ENCODE results near the gene NDUFAF5. TPM values are rescaled to one million over a fixed set of nuclear protein-coding genes. Genes with fewer than 3 reads are reported as not detected.
A peak's percentile ranks its signal among the peaks of the same experiment; 100 is the strongest.
"Not testable (repeated sequence)": the region's sequence is repeated elsewhere in the genome, so short reads cannot be mapped to it uniquely, and the experiment has no call there.

Gene NDUFAF5, protein sequence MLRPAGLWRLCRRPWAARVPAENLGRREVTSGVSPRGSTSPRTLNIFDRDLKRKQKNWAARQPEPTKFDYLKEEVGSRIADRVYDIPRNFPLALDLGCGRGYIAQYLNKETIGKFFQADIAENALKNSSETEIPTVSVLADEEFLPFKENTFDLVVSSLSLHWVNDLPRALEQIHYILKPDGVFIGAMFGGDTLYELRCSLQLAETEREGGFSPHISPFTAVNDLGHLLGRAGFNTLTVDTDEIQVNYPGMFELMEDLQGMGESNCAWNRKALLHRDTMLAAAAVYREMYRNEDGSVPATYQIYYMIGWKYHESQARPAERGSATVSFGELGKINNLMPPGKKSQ
- total RNA-seq: 10 to 100 TPM in 1 of 6 donors, 1 to 10 TPM in 5; 6.6 to 11.2 (median 8.9) TPM
- polyA plus RNA-seq: 10 to 100 TPM; 20.4 to 21.9 TPM

DNA sequence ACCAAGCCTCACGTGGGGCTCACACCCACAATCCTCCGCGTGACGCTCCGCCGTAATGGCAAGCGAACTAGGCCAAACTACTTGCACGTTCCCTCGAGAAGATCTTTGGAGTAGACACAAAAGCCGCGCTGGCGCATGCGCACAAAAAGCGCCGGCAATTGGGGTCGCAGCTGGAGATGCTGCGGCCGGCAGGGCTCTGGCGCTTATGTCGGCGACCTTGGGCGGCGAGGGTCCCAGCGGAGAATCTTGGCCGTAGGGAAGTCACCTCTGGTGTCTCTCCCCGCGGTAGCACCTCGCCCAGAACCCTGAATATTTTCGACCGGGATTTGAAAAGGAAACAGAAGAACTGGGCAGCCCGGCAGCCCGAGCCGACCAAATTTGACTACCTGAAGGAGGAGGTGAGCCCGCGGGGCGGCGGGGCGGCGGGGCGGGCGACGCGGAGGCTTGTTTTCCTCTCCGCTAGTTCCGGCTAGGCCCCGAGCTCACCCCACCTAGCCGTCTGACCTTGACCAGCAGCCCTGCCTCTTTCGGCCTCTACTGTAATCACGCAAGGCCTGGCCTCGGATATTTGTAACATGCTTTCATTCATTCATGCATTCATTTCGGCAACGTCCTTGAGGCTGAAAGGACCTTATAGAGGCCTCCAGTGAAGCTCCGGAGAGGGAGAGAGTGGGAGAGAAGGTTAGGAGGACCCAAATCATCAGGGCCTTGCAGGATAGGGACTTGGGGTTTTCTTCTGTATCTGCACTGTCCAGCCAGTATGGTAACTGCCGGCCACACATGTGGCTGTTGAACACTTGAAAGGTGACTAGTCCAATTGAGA lies at the start of gene NDUFAF5, which contains the start of gene ESF1:
NDUFAF5 (plus strand) TSS at position 136 of the 823 bp plus-strand sequence; CDS start at position 177, 41 bp downstream.
ESF1 (minus strand) TSS at position 27 of the 823 bp plus-strand sequence. CDS start 1,779 bp downstream, outside the sequence.
- Histone ChIP-seq H3K36me3 (no peaks in the 10 kb centered on the region), H3K4me3 (peak within 1 kb of the TSS; percentile 59 to 89 (median 84)), H3K27me3 (no peaks in the 10 kb centered on the region), H3K9me3 (no peaks in the 10 kb centered on the region), H3K4me1 (peaks cover 0 to 28% (median 22%) of the 10 kb centered on the region in 3 donors), H3K27ac (peak within 1 kb of the TSS; percentile 80 to 96 (median 88))
- peak; percentile 95 to 99 (median 99) for ATAC-seq
- FAIRE-seq: peak; percentile 53
- peak; percentile 89 to 97 (median 92) for DNase-seq
- TF ChIP-seq, protein P1, sequence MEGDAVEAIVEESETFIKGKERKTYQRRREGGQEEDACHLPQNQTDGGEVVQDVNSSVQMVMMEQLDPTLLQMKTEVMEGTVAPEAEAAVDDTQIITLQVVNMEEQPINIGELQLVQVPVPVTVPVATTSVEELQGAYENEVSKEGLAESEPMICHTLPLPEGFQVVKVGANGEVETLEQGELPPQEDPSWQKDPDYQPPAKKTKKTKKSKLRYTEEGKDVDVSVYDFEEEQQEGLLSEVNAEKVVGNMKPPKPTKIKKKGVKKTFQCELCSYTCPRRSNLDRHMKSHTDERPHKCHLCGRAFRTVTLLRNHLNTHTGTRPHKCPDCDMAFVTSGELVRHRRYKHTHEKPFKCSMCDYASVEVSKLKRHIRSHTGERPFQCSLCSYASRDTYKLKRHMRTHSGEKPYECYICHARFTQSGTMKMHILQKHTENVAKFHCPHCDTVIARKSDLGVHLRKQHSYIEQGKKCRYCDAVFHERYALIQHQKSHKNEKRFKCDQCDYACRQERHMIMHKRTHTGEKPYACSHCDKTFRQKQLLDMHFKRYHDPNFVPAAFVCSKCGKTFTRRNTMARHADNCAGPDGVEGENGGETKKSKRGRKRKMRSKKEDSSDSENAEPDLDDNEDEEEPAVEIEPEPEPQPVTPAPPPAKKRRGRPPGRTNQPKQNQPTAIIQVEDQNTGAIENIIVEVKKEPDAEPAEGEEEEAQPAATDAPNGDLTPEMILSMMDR (IDR thresholded peaks at IDR 0.05): no peak
- intact Hi-C loops (cut with DNase I): no loop called here
- WGBS, 2 donors: 0 to 1% methylated on average over 52 to 54 of the region's 54 CpGs

DNA sequence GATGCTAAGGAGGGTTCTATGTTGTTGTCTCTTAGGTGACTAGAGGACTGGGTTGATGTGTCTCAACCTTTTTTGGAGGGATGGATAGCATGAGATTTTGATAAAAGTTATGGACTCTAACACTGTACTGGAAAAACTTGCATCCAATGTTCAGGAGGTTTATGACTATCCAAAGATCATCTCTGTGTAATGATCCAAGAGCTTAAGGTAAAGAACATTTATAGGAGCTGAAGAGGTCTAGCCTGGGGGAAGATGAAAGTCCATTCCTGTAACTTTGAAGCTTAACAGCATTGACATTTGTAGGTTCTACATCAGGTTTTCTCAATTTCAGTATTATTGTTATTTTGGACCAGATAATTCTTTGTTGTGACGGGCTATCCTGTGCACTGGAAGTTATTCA lies 49.0 kb upstream of the NDUFAF5 start:
- FAIRE-seq (no peak), ATAC-seq (no peak), DNase-seq (no peak)
- Histone ChIP-seq H3K9me3 (no peaks in the 10 kb centered on the region), H3K27ac (no peak overlapping the region), H3K27me3 (no peaks in the 10 kb centered on the region), H3K4me3 (no peak overlapping the region), H3K4me1 (no peaks in the 10 kb centered on the region), H3K36me3 (peaks cover 0 to 21% (median 0%) of the 10 kb centered on the region in 3 donors)
- TF ChIP-seq, protein P1 (IDR thresholded peaks at IDR 0.05): no peak
- 98 to 100% methylated on average over 1 of the region's 1 CpG for WGBS, 2 donors
- intact Hi-C loops (cut with DNase I): no loop called here

DNA sequence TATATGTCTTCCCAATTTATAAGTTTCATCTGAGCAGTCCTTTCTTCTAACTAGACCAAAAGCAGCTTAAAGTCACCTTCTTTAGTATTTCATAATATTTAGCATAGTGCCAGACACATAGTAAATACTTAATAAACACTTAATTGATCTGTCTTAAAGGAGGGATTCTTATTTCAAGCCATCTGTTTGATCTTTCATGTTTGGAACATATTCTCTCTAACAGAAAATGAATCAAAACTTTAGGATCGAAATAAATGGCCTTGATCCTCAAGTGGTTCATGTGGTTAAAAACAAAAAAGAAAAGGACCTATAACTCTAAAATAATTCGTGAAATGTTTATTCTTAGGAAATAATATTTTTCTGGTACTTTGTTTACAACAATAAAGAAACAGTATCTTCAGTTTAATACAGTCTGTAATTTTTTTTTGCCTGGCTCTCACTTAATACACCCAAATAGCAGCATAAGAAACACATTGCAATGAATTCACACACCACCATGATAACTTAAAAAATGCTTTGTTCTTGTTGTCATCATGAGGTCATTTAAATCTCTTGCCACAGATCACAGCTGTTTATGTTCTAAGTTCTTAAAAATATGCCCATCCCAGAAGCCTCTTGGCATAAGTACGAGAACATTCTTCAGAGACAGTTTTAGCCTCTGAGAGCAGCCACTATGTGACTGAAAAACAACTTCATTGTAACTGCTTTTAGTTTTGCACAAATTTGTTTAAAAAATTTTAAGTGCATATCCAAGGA lies 48.2 kb upstream of the NDUFAF5 start:
- H3K4me3 ChIP-seq: no peak overlapping the region
- TF ChIP-seq, protein P1 (IDR thresholded peaks at IDR 0.05): no peak
- no peak for DNase-seq
- intact Hi-C loops (cut with DNase I): no loop called here
- peak; percentile 70 for FAIRE-seq
- H3K9me3 ChIP-seq: no peaks in the 10 kb centered on the region
- H3K4me1 ChIP-seq: no peaks in the 10 kb centered on the region
- H3K36me3 ChIP-seq: peaks cover 0 to 17% (median 0%) of the 10 kb centered on the region in 3 donors
- 77 to 90% methylated on average over 3 of the region's 3 CpGs for WGBS, 2 donors
- H3K27me3 ChIP-seq: no peaks in the 10 kb centered on the region
- no peak for ATAC-seq
- H3K27ac ChIP-seq: no peak overlapping the region

DNA sequence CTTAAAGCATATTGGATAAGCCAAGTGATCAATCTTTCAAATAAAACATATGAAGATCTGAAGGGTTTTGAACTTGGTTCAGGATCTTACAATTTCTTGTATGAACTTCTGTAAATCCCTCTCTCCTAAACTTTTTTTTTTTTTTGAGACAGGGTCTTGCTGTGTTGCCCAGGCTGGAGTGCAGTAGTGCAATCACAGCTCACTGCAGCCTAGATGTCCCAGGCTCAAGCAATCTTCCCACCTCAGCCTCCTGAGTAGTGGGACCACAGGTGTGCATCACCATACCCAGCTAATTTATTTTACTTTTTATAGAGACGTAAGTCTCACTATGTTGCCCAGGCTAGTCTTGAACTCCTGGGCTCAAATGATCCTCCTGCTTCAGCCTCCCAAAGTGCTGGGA lies 46.6 kb upstream of the NDUFAF5 start:
- H3K36me3 ChIP-seq; H3K4me1 ChIP-seq; ATAC-seq; H3K4me3 ChIP-seq; H3K27ac ChIP-seq; H3K9me3 ChIP-seq; intact Hi-C loops (cut with DNase I); FAIRE-seq; H3K27me3 ChIP-seq; DNase-seq: not testable (repeated sequence)
- WGBS, 2 donors: 96 to 98% methylated on average over 1 of the region's 1 CpG

Data from pancreas (tissue), 10 donors.